GM23338 (cell line): ENCODE results near the gene SPNS1. TPM values are rescaled to one million over a fixed set of nuclear protein-coding genes. Genes with fewer than 3 reads are reported as not detected.

Experiments used
- ATAC-seq: fragments of 200-7000 bp; cut with Tn5 transposase; 3 replicates; pipeline ENCODE4 v1.9.1; 2020
- DNase-seq: peaks from one replicate; pipeline ENCODE4 v3.0.0-alpha.2; 2015; ENCODE audit warnings: low spot score
- H2AFZ ChIP-seq: fragments of 200-600 bp; sonication (generic); 2 replicates; pipeline ENCODE4 v1.8.0; 2016; ENCODE audit warnings: antibody characterized with exemption, mild to moderate bottlenecking, moderate library complexity
- H3F3A ChIP-seq: fragments of 200-600 bp; sonication (generic); replicated peaks from 2 replicates; pipeline ENCODE4 v1.8.0; 2017; ENCODE audit warnings: antibody characterized with exemption, mixed run types, low read depth
- H3K27ac ChIP-seq: fragments of 200-600 bp; sonication (generic); 2 replicates; pipeline ENCODE4 v1.6.1; 2016; ENCODE audit warnings: low read depth
- H3K27me3 ChIP-seq: fragments of 200-600 bp; sonication (generic); 2 replicates; pipeline ENCODE4 v1.8.0; 2016; ENCODE audit warnings: mild to moderate bottlenecking, mixed run types, moderate library complexity; ENCODE audit not compliant: insufficient read depth
- H3K36me3 ChIP-seq: fragments of 200-600 bp; sonication (generic); 2 replicates; pipeline ENCODE4 v1.8.0; 2016; ENCODE audit warnings: mild to moderate bottlenecking; ENCODE audit not compliant: insufficient read depth
- H3K4me1 ChIP-seq: fragments of 200-600 bp; sonication (generic); 2 replicates; pipeline ENCODE4 v1.8.0; 2016; ENCODE audit warnings: mild to moderate bottlenecking, moderate library complexity; ENCODE audit not compliant: insufficient read depth
- H3K4me2 ChIP-seq: fragments of 200-600 bp; sonication (generic); 2 replicates; pipeline ENCODE4 v1.7.1; 2017; ENCODE audit warnings: mixed run types
- H3K4me3 ChIP-seq: fragments of 200-600 bp; sonication (generic); 2 replicates; pipeline ENCODE4 v1.6.1; 2016; ENCODE audit warnings: mixed run types
- H3K79me2 ChIP-seq: fragments of 200-600 bp; sonication (generic); replicated peaks from 2 replicates; pipeline ENCODE4 v1.8.0; 2017; ENCODE audit warnings: mild to moderate bottlenecking; ENCODE audit not compliant: insufficient read depth
- H3K9me2 ChIP-seq: fragments of 200-600 bp; sonication (generic); 2 replicates; pipeline ENCODE4 v1.8.0; 2017; ENCODE audit not compliant: insufficient read depth
- H4K20me1 ChIP-seq: fragments of 200-600 bp; sonication (generic); replicated peaks from 2 replicates; pipeline ENCODE4 v1.8.0; 2017; ENCODE audit warnings: mild to moderate bottlenecking; ENCODE audit not compliant: insufficient read depth
- H3K27ac Mint-ChIP-seq: 2 replicates; pipeline ENCODE4 v1.8.0; 2020; ENCODE audit warnings: inconsistent platforms, mild to moderate bottlenecking, moderate library complexity, mixed read lengths
- H3K27me3 Mint-ChIP-seq: 3 replicates; pipeline ENCODE4 v1.8.0; 2022; ENCODE audit warnings: low read depth, mild to moderate bottlenecking, moderate library complexity, mixed read lengths, inconsistent platforms; ENCODE audit not compliant: insufficient read depth, poor library complexity
- H3K36me3 Mint-ChIP-seq: 3 replicates; pipeline ENCODE4 v1.8.0; 2021; ENCODE audit warnings: low read depth, mild to moderate bottlenecking, inconsistent platforms, moderate library complexity, mixed read lengths
- H3K4me1 Mint-ChIP-seq: 3 replicates; pipeline ENCODE4 v1.8.0; 2020; ENCODE audit warnings: mild to moderate bottlenecking, inconsistent platforms, mixed read lengths
- H3K4me3 Mint-ChIP-seq: 3 replicates; pipeline ENCODE4 v1.8.0; 2021; ENCODE audit warnings: moderate library complexity, mild to moderate bottlenecking, inconsistent platforms, mixed read lengths
- H3K9me3 Mint-ChIP-seq: 3 replicates; pipeline ENCODE4 v1.8.0; 2020; ENCODE audit warnings: moderate library complexity, mild to moderate bottlenecking, inconsistent platforms, mixed read lengths
- CREB1 ChIP-seq: fragments of 250-450 bp; sonication (Bioruptor Pico); IDR thresholded peaks from 2 replicates; pipeline ENCODE4 v1.5.0; 2020; ENCODE audit warnings: low read depth, mild to moderate bottlenecking, moderate library complexity
- EZH2 ChIP-seq: fragments of 200-600 bp; sonication (generic); IDR thresholded peaks from one replicate; pipeline ENCODE4 v1.8.0; 2017; ENCODE audit warnings: antibody characterized with exemption, mild to moderate bottlenecking, low read depth; ENCODE audit not compliant: unreplicated experiment
- EZH2phosphoT487 ChIP-seq: fragments of 200-600 bp; sonication (generic); IDR thresholded peaks from one replicate; pipeline ENCODE4 v1.8.1; 2018; ENCODE audit warnings: antibody characterized with exemption; ENCODE audit not compliant: unreplicated experiment
- JUNB ChIP-seq: IDR thresholded peaks from one replicate; pipeline ENCODE4 v1.6.1; 2016; ENCODE audit warnings: antibody characterized with exemption; ENCODE audit not compliant: unreplicated experiment
- NANOG ChIP-seq: IDR thresholded peaks from 2 replicates; pipeline ENCODE4 v1.6.1; 2016; ENCODE audit warnings: antibody characterized with exemption, borderline replicate concordance
- POLR2AphosphoS5 ChIP-seq: IDR thresholded peaks from 2 replicates; pipeline ENCODE4 v1.6.1; 2016; ENCODE audit warnings: antibody characterized with exemption, low read depth
- STAT1 ChIP-seq: IDR thresholded peaks from one replicate; pipeline ENCODE4 v1.6.1; 2016; ENCODE audit warnings: antibody characterized with exemption; ENCODE audit not compliant: unreplicated experiment
- ZNF114 ChIP-seq: fragments of 250-450 bp; sonication (Bioruptor Pico); IDR thresholded peaks from 2 replicates; pipeline ENCODE4 v1.5.0; 2020; ENCODE audit warnings: mild to moderate bottlenecking, moderate library complexity
- ZNF331 ChIP-seq: fragments of 250-450 bp; sonication (Bioruptor Pico); IDR thresholded peaks from 2 replicates; pipeline ENCODE4 v1.5.0; 2020; ENCODE audit warnings: low read depth, mild to moderate bottlenecking, moderate library complexity
- polyA plus RNA-seq: library from polyadenylated mRNA; unstranded; fragments of >200 nt; fragmentation: Nextera tagmentation; extraction: Ambion mirVana; gene quantifications from 2 replicates; pipeline ENCODE4 v1.2.1, GENCODE V29; 2016
- total RNA-seq: library from RNA; depleted of rRNA; stranded (reverse); fragments of >200 nt; shearing (Covaris generic); gene quantifications from 2 replicates; pipeline ENCODE4 v1.2.3, GENCODE V29; 2014
- TF ChIP-seq, protein P1 (sequence below): IDR thresholded peaks from 2 replicates; pipeline ENCODE4 v1.6.1; 2016; ENCODE audit warnings: antibody characterized with exemption
- TF ChIP-seq, protein P2 (sequence below), 2 experiments: fragments of 200-600 bp in 1 of 2; sonication (generic) in 1 of 2; conservative IDR thresholded peaks; 2 replicates each; pipeline versions ENCODE4 v1.5.1 to v1.6.1; 2016 to 2017; ENCODE audit warnings: antibody characterized with exemption in 2 of 2, low read depth in 2 of 2, mild to moderate bottlenecking in 2 of 2, moderate library complexity in 1 of 2
- TF ChIP-seq, protein P3 (sequence below): IDR thresholded peaks from one replicate; pipeline ENCODE4 v1.6.1; 2018; ENCODE audit warnings: antibody characterized with exemption; ENCODE audit not compliant: unreplicated experiment

Gene SPNS1
- total and polyA plus RNA-seq, 2 experiments from 2014 or later = 37.2 to 48.5 TPM

DNA sequence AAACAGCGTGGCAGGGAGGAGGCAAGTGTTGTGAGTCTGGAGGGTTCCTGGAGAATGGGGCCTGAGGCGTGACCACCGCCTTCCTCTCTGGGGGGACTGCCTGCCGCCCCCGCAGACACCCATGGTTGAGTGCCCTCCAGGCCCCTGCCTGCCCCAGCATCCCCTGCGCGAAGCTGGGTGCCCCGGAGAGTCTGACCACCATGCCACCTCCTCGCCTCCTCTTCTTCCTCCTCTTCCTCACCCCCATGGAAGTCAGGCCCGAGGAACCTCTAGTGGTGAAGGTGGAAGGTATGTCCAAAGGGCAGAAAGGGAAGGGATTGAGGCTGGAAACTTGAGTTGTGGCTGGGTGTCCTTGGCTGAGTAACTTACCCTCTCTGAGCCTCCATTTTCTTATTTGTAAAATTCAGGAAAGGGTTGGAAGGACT lies 42.8 kb upstream of the SPNS1 start, which contains the start of gene CD19:
TSS of gene CD19 (plus strand) at position 171 of the 425 bp plus-strand sequence. CDS start at position 201, 30 bp downstream.
- Histone ChIP-seq H3F3A (no peaks in the 10 kb centered on the region; the same call in 1 of the 2 replicates), H3K4me2 (no peak within 1 kb of the TSS), H3K27me3 (0 out of 2 replicates have a peak, but pooled peaks cover 3% of the 10 kb centered on the region), H3K27ac (no peak within 1 kb of the TSS), H3K9me2 (no peaks in the 10 kb centered on the region), H3K36me3 (no peaks in the 10 kb centered on the region), H3K4me1 (peaks cover 6% of the 10 kb centered on the region; the same call in 1 of the 2 replicates), H3K4me3 (no peak within 1 kb of the TSS), H4K20me1 (no peaks in the 10 kb centered on the region), H3K79me2 (no peaks in the 10 kb centered on the region), H2AFZ (no peak within 1 kb of the TSS)
- peaks cover 11% of the 10 kb centered on the region for H3K27me3 Mint-ChIP-seq
- no peak for DNase-seq
- H3K36me3 Mint-ChIP-seq = no peaks in the 10 kb centered on the region
- H3K27ac Mint-ChIP-seq = 0 out of 2 replicates have a peak within 1 kb of the TSS, but pooled peaks have one; percentile 11
- no peak within 1 kb of the TSS; the same call in 2 of the 3 replicates for H3K4me3 Mint-ChIP-seq
- ATAC-seq = no peak
- TF ChIP-seq EZH2 = no peak
- no peak for TF ChIP-seq EZH2phosphoT487
- no peak for TF ChIP-seq NANOG
- TF ChIP-seq CREB1 (CRISPR knock-in tag) = no peak
- TF ChIP-seq, protein P1, sequence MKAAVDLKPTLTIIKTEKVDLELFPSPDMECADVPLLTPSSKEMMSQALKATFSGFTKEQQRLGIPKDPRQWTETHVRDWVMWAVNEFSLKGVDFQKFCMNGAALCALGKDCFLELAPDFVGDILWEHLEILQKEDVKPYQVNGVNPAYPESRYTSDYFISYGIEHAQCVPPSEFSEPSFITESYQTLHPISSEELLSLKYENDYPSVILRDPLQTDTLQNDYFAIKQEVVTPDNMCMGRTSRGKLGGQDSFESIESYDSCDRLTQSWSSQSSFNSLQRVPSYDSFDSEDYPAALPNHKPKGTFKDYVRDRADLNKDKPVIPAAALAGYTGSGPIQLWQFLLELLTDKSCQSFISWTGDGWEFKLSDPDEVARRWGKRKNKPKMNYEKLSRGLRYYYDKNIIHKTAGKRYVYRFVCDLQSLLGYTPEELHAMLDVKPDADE = no peak
- TF ChIP-seq ZNF114 (CRISPR knock-in tag) = no peak
- TF ChIP-seq POLR2AphosphoS5 = no peak
- TF ChIP-seq, protein P2, sequence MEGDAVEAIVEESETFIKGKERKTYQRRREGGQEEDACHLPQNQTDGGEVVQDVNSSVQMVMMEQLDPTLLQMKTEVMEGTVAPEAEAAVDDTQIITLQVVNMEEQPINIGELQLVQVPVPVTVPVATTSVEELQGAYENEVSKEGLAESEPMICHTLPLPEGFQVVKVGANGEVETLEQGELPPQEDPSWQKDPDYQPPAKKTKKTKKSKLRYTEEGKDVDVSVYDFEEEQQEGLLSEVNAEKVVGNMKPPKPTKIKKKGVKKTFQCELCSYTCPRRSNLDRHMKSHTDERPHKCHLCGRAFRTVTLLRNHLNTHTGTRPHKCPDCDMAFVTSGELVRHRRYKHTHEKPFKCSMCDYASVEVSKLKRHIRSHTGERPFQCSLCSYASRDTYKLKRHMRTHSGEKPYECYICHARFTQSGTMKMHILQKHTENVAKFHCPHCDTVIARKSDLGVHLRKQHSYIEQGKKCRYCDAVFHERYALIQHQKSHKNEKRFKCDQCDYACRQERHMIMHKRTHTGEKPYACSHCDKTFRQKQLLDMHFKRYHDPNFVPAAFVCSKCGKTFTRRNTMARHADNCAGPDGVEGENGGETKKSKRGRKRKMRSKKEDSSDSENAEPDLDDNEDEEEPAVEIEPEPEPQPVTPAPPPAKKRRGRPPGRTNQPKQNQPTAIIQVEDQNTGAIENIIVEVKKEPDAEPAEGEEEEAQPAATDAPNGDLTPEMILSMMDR (conservative IDR thresholded peaks at IDR 0.05; ENCODE audit: low read depth in 2 of 2) = no peak
- H3K9me3 Mint-ChIP-seq = no peaks in the 10 kb centered on the region
- peaks cover 9% of the 10 kb centered on the region for H3K4me1 Mint-ChIP-seq

DNA sequence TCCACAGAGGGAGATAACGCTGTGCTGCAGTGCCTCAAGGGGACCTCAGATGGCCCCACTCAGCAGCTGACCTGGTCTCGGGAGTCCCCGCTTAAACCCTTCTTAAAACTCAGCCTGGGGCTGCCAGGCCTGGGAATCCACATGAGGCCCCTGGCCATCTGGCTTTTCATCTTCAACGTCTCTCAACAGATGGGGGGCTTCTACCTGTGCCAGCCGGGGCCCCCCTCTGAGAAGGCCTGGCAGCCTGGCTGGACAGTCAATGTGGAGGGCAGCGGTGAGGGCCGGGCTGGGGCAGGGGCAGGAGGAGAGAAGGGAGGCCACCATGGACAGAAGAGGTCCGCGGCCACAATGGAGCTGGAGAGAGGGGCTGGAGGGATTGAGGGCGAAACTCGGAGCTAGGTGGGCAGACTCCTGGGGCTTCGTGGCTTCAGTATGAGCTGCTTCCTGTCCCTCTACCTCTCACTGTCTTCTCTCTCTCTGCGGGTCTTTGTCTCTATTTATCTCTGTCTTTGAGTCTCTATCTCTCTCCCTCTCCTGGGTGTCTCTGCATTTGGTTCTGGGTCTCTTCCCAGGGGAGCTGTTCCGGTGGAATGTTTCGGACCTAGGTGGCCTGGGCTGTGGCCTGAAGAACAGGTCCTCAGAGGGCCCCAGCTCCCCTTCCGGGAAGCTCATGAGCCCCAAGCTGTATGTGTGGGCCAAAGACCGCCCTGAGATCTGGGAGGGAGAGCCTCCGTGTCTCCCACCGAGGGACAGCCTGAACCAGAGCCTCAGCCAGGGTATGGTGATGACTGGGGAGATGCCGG lies 42.0 kb upstream of the SPNS1 start:
- no peaks in the 10 kb centered on the region for H3K36me3 Mint-ChIP-seq
- Histone ChIP-seq H3K9me2 (no peaks in the 10 kb centered on the region), H3K79me2 (no peaks in the 10 kb centered on the region), H3K4me2 (no peak overlapping the region), H3K27me3 (0 out of 2 replicates have a peak, but pooled peaks cover 3% of the 10 kb centered on the region), H2AFZ (no peak overlapping the region), H3K4me1 (peaks cover 7% of the 10 kb centered on the region; the same call in 1 of the 2 replicates), H3F3A (no peaks in the 10 kb centered on the region), H4K20me1 (no peaks in the 10 kb centered on the region), H3K36me3 (no peaks in the 10 kb centered on the region), H3K4me3 (no peak overlapping the region), H3K27ac (no peak overlapping the region)
- peaks cover 14% of the 10 kb centered on the region for H3K27me3 Mint-ChIP-seq
- no peaks in the 10 kb centered on the region for H3K9me3 Mint-ChIP-seq
- DNase-seq (no peak), ATAC-seq (no peak)
- H3K4me3 Mint-ChIP-seq = no peak overlapping the region
- peaks cover 9% of the 10 kb centered on the region for H3K4me1 Mint-ChIP-seq
- no peak overlapping the region for H3K27ac Mint-ChIP-seq
- TF ChIP-seq STAT1 = no peak
- no peak for TF ChIP-seq ZNF331
- TF ChIP-seq ZNF114 (CRISPR knock-in tag) = no peak
- no peak for TF ChIP-seq POLR2AphosphoS5
- no peak for TF ChIP-seq NANOG
- TF ChIP-seq JUNB = no peak
- TF ChIP-seq EZH2phosphoT487 = no peak
- TF ChIP-seq, protein P2 (conservative IDR thresholded peaks at IDR 0.05; ENCODE audit: low read depth in 2 of 2) = no peak
- TF ChIP-seq, protein P3, sequence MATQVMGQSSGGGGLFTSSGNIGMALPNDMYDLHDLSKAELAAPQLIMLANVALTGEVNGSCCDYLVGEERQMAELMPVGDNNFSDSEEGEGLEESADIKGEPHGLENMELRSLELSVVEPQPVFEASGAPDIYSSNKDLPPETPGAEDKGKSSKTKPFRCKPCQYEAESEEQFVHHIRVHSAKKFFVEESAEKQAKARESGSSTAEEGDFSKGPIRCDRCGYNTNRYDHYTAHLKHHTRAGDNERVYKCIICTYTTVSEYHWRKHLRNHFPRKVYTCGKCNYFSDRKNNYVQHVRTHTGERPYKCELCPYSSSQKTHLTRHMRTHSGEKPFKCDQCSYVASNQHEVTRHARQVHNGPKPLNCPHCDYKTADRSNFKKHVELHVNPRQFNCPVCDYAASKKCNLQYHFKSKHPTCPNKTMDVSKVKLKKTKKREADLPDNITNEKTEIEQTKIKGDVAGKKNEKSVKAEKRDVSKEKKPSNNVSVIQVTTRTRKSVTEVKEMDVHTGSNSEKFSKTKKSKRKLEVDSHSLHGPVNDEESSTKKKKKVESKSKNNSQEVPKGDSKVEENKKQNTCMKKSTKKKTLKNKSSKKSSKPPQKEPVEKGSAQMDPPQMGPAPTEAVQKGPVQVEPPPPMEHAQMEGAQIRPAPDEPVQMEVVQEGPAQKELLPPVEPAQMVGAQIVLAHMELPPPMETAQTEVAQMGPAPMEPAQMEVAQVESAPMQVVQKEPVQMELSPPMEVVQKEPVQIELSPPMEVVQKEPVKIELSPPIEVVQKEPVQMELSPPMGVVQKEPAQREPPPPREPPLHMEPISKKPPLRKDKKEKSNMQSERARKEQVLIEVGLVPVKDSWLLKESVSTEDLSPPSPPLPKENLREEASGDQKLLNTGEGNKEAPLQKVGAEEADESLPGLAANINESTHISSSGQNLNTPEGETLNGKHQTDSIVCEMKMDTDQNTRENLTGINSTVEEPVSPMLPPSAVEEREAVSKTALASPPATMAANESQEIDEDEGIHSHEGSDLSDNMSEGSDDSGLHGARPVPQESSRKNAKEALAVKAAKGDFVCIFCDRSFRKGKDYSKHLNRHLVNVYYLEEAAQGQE = no peak
- no peak for TF ChIP-seq EZH2
- no peak for TF ChIP-seq CREB1 (CRISPR knock-in tag)
